ENCODE results near the gene SNX30. TPM values are rescaled to one million over a fixed set of nuclear protein-coding genes. Genes with fewer than 3 reads are reported as not detected.

SNX30 gene
- total RNA-seq, 1 experiment from 2014 or later, result 12.7 TPM

GRCh38 chr9:112755016-112755427 is 4.5 kb downstream of the SNX30 start:
- CTCF ChIA-PET, result no interaction called here
- POLR2A ChIA-PET, result no interaction called here
- Histone ChIP-seq H3K9me3 (ENCODE audit: control insufficient read depth in 1 of 2, insufficient read depth in 1 of 2, low read depth in 1 of 2, low read length in 2 of 2) (no peaks in the 10 kb centered on the region), H3K4me2 (ENCODE audit: low read length) (peak overlapping the region; percentile 86), H2AFZ (ENCODE audit: low read depth, low read length, poor library complexity, severe bottlenecking) (no peak overlapping the region), H3K4me3 (replicated peaks in 1 of 2; ENCODE audit: low read depth in 1 of 2, low read length in 2 of 2) (peak overlapping the region in 1 of 2 experiments; percentile 8; a peak in 1 of 4 replicates), H3K27me3 (ENCODE audit: insufficient read depth, low read length) (no peaks in the 10 kb centered on the region), H3K36me3 (ENCODE audit: control insufficient read depth in 1 of 2, insufficient read depth in 2 of 2, low read length in 2 of 2) (no peaks in the 10 kb centered on the region), H3K9ac (ENCODE audit: low read length) (peak overlapping the region; percentile 36; the same call in 1 of the 2 replicates), H3K9me2 (ENCODE audit: insufficient read depth) (no peaks in the 10 kb centered on the region), H3K4me1 (ENCODE audit: control insufficient read depth in 1 of 2, insufficient read depth in 2 of 2, low read length in 2 of 2) (peaks cover 22 to 69% of the 10 kb centered on the region in 2 experiments), H3K79me2 (ENCODE audit: insufficient read depth, low read length) (peaks cover 9% of the 10 kb centered on the region; the same call in 1 of the 2 replicates), H4K20me1 (ENCODE audit: insufficient read depth) (no peaks in the 10 kb centered on the region), H3K27ac (ENCODE audit: low read depth, low read length) (peak overlapping the region; percentile 15; the same call in 1 of the 2 replicates)
- intact Hi-C loops (cut with micrococcal nuclease), result no loop called here
- ATAC-seq (no peak), DNase-seq (ENCODE audit: low read depth, low spot score) (no peak)
- BruUV-seq (replicated peaks), result TSS peak; percentile 7
- TF ChIP-seq FOSL1 (IDR thresholded peaks at IDR 0.05; ENCODE audit: low read depth) (no peak), SP1 (IDR thresholded peaks at IDR 0.05; ENCODE audit: low read depth) (0 out of 2 replicates have a peak, but pooled peaks have one; percentile 3)
- RAD21 ChIA-PET (ENCODE audit: low non-redundant PET in 1 of 2, low total read pairs in 2 of 2, uncharacterized antibody in 2 of 2, unreplicated experiment in 2 of 2), result interaction anchor here in 1 of 2 experiments (0.7 kb wide), 1 partner anchor 304 kb away, joined by 3 read pairs; no protein-coding TSS in a partner anchor

DNA sequence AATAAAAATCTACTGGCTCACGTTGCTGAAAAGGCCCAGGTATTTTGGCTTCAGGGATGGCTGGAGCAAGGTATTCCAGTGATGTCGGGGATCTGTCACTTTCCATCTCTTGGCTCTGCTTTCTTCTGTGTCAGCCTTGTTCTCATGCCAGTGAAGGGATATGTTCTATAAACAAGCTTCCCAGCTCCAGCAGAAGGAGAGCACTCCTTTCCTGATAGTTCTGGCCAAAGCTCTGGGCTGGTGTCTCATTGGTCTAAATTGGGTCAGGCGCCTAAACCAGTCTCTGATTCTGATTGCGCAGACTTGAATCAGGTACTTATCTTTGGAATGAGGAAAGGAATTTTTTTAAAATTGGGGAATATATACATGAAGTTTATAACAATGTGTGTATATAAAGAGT is 5.1 kb downstream of the SNX30 start:
- no peaks in the 10 kb centered on the region for H3K36me3 ChIP-seq (ENCODE audit: control insufficient read depth in 1 of 2, insufficient read depth in 2 of 2, low read length in 2 of 2)
- H3K79me2 ChIP-seq (ENCODE audit: insufficient read depth, low read length), result peaks cover 9% of the 10 kb centered on the region; the same call in 1 of the 2 replicates
- H3K4me1 ChIP-seq (ENCODE audit: control insufficient read depth in 1 of 2, insufficient read depth in 2 of 2, low read length in 2 of 2), result peaks cover 22 to 67% of the 10 kb centered on the region in 2 experiments
- ChIA-PET CTCF (no interaction called here), POLR2A (no interaction called here), RAD21 (ENCODE audit: low non-redundant PET in 1 of 2, low total read pairs in 2 of 2, uncharacterized antibody in 2 of 2, unreplicated experiment in 2 of 2) (no interaction called here)
- peak overlapping the region; percentile 86; the same call in 1 of the 2 replicates for H3K4me2 ChIP-seq (ENCODE audit: low read length)
- H4K20me1 ChIP-seq (ENCODE audit: insufficient read depth), result no peaks in the 10 kb centered on the region
- no peak overlapping the region for H3K4me3 ChIP-seq (replicated peaks in 1 of 2; ENCODE audit: low read depth in 1 of 2, low read length in 2 of 2)
- no TSS peak for BruUV-seq (replicated peaks)
- H3K9me3 ChIP-seq (ENCODE audit: control insufficient read depth in 1 of 2, insufficient read depth in 1 of 2, low read depth in 1 of 2, low read length in 2 of 2), result no peaks in the 10 kb centered on the region
- DNase-seq (ENCODE audit: low read depth, low spot score) (no peak), ATAC-seq (no peak)
- TF ChIP-seq SIN3A (IDR thresholded peaks at IDR 0.05; ENCODE audit: low read depth), result no peak
- no peak for TF ChIP-seq CEBPB (IDR thresholded peaks at IDR 0.05; ENCODE audit: low read depth)
- TF ChIP-seq, protein P1, sequence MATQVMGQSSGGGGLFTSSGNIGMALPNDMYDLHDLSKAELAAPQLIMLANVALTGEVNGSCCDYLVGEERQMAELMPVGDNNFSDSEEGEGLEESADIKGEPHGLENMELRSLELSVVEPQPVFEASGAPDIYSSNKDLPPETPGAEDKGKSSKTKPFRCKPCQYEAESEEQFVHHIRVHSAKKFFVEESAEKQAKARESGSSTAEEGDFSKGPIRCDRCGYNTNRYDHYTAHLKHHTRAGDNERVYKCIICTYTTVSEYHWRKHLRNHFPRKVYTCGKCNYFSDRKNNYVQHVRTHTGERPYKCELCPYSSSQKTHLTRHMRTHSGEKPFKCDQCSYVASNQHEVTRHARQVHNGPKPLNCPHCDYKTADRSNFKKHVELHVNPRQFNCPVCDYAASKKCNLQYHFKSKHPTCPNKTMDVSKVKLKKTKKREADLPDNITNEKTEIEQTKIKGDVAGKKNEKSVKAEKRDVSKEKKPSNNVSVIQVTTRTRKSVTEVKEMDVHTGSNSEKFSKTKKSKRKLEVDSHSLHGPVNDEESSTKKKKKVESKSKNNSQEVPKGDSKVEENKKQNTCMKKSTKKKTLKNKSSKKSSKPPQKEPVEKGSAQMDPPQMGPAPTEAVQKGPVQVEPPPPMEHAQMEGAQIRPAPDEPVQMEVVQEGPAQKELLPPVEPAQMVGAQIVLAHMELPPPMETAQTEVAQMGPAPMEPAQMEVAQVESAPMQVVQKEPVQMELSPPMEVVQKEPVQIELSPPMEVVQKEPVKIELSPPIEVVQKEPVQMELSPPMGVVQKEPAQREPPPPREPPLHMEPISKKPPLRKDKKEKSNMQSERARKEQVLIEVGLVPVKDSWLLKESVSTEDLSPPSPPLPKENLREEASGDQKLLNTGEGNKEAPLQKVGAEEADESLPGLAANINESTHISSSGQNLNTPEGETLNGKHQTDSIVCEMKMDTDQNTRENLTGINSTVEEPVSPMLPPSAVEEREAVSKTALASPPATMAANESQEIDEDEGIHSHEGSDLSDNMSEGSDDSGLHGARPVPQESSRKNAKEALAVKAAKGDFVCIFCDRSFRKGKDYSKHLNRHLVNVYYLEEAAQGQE (IDR thresholded peaks at IDR 0.05; ENCODE audit: low read depth), result no peak
- no peak for TF ChIP-seq JUND (IDR thresholded peaks at IDR 0.05)
- TF ChIP-seq, protein P2, sequence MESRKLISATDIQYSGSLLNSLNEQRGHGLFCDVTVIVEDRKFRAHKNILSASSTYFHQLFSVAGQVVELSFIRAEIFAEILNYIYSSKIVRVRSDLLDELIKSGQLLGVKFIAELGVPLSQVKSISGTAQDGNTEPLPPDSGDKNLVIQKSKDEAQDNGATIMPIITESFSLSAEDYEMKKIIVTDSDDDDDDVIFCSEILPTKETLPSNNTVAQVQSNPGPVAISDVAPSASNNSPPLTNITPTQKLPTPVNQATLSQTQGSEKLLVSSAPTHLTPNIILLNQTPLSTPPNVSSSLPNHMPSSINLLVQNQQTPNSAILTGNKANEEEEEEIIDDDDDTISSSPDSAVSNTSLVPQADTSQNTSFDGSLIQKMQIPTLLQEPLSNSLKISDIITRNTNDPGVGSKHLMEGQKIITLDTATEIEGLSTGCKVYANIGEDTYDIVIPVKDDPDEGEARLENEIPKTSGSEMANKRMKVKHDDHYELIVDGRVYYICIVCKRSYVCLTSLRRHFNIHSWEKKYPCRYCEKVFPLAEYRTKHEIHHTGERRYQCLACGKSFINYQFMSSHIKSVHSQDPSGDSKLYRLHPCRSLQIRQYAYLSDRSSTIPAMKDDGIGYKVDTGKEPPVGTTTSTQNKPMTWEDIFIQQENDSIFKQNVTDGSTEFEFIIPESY (IDR thresholded peaks at IDR 0.05; ENCODE audit: extremely low read depth, insufficient replicate concordance, low read length), result no peak
- TF ChIP-seq EZH2 (IDR thresholded peaks at IDR 0.05), result no peak
- TF ChIP-seq CBX3 (IDR thresholded peaks at IDR 0.05; ENCODE audit: low read depth), result no peak
- no peak for TF ChIP-seq SP1 (IDR thresholded peaks at IDR 0.05; ENCODE audit: low read depth)
- no peak for TF ChIP-seq SRF (IDR thresholded peaks at IDR 0.05; ENCODE audit: low read depth)
- TF ChIP-seq POLR2A (IDR thresholded peaks at IDR 0.05; ENCODE audit: borderline replicate concordance, extremely low read depth, insufficient read depth, insufficient read length), result no peak
- TF ChIP-seq EZH2phosphoT487 (IDR thresholded peaks at IDR 0.05; ENCODE audit: borderline replicate concordance), result no peak
- TF ChIP-seq ZNF274 (IDR thresholded peaks at IDR 0.05; ENCODE audit: low read depth, low read length), result no peak
- no peak for TF ChIP-seq YY1 (IDR thresholded peaks at IDR 0.05; ENCODE audit: extremely low read depth, insufficient replicate concordance, low read depth, low read length)
- intact Hi-C loops (cut with micrococcal nuclease), result no loop called here
- no peak overlapping the region for H3K9ac ChIP-seq (ENCODE audit: low read length)
- H3K27me3 ChIP-seq (ENCODE audit: insufficient read depth, low read length), result no peaks in the 10 kb centered on the region
- no peak overlapping the region for H3K27ac ChIP-seq (ENCODE audit: low read depth, low read length)
- H2AFZ ChIP-seq (ENCODE audit: low read depth, low read length, poor library complexity, severe bottlenecking), result no peak overlapping the region
- H3K9me2 ChIP-seq (ENCODE audit: insufficient read depth), result no peaks in the 10 kb centered on the region
